Karpas-422 (cell line): ENCODE measurements around the gene PLA2G4D. TPM values are rescaled to one million over a fixed set of nuclear protein-coding genes. Genes with fewer than 3 reads are reported as not detected.

ENCODE experiments used
- DNase-seq: peaks from one replicate; pipeline ENCODE4 v3.0.0-alpha.2; 2015
- H2AFZ ChIP-seq: fragments of 200-600 bp; sonication (generic); 2 replicates; pipeline ENCODE4 v1.6.1; 2014; ENCODE audit warnings: antibody characterized with exemption, low read length, mixed read lengths
- H3K27ac ChIP-seq: fragments of 200-600 bp; sonication (generic); 2 replicates; pipeline ENCODE4 v1.5.1; 2014; ENCODE audit warnings: mild to moderate bottlenecking, low read length, moderate library complexity
- H3K27me3 ChIP-seq: fragments of 200-600 bp; sonication (generic); 2 replicates; pipeline ENCODE4 v1.6.1; 2014; ENCODE audit warnings: low read length, mixed read lengths
- H3K36me3 ChIP-seq: fragments of 200-600 bp; sonication (generic); 2 replicates; pipeline ENCODE4 v1.6.1; 2014; ENCODE audit warnings: low read length, mixed read lengths; ENCODE audit not compliant: insufficient read depth
- H3K4me1 ChIP-seq: fragments of 200-600 bp; sonication (generic); 2 replicates; pipeline ENCODE4 v1.6.1; 2014; ENCODE audit warnings: mild to moderate bottlenecking, low read length, mixed read lengths
- H3K4me2 ChIP-seq: fragments of 200-600 bp; sonication (generic); 2 replicates; pipeline ENCODE4 v1.6.1; 2014; ENCODE audit warnings: low read length, low read depth, mild to moderate bottlenecking; ENCODE audit not compliant: poor library complexity, severe bottlenecking
- H3K4me3 ChIP-seq: fragments of 200-600 bp; sonication (generic); 2 replicates; pipeline ENCODE4 v1.5.1; 2014; ENCODE audit warnings: mild to moderate bottlenecking, antibody characterized with exemption, low read length, mixed read lengths
- H3K79me2 ChIP-seq: fragments of 200-600 bp; sonication (generic); 2 replicates; pipeline ENCODE4 v1.6.1; 2014; ENCODE audit warnings: mild to moderate bottlenecking, low read length, mixed read lengths
- H3K9ac ChIP-seq: fragments of 200-600 bp; sonication (generic); 2 replicates; pipeline ENCODE4 v1.6.0; 2014; ENCODE audit warnings: low read length
- H3K9me2 ChIP-seq: fragments of 200-600 bp; sonication (generic), shearing (Covaris generic); replicated peaks from 2 replicates; pipeline ENCODE4 v1.6.0; 2014; ENCODE audit warnings: mild to moderate bottlenecking, low read length, moderate library complexity; ENCODE audit not compliant: insufficient read depth
- H3K9me3 ChIP-seq: fragments of 300-700, 200-600 bp; sonication (generic); 2 replicates; pipeline ENCODE4 v1.6.1; 2014; ENCODE audit warnings: low read length, mixed read lengths
- H4K20me1 ChIP-seq: fragments of 200-600 bp; sonication (generic); 2 replicates; pipeline ENCODE4 v1.6.1; 2014; ENCODE audit warnings: mild to moderate bottlenecking, antibody characterized with exemption, low read length, low read depth; ENCODE audit not compliant: insufficient read depth
- total RNA-seq: library from RNA; depleted of rRNA; stranded (reverse); fragments of >200 nt; shearing (Covaris generic); gene quantifications from 2 replicates; pipeline ENCODE4 v1.2.3, GENCODE V29; 2014; ENCODE audit warnings: low replicate concordance

PLA2G4D gene
- total RNA-seq, 1 experiment from 2014 or later: not detected

DNA sequence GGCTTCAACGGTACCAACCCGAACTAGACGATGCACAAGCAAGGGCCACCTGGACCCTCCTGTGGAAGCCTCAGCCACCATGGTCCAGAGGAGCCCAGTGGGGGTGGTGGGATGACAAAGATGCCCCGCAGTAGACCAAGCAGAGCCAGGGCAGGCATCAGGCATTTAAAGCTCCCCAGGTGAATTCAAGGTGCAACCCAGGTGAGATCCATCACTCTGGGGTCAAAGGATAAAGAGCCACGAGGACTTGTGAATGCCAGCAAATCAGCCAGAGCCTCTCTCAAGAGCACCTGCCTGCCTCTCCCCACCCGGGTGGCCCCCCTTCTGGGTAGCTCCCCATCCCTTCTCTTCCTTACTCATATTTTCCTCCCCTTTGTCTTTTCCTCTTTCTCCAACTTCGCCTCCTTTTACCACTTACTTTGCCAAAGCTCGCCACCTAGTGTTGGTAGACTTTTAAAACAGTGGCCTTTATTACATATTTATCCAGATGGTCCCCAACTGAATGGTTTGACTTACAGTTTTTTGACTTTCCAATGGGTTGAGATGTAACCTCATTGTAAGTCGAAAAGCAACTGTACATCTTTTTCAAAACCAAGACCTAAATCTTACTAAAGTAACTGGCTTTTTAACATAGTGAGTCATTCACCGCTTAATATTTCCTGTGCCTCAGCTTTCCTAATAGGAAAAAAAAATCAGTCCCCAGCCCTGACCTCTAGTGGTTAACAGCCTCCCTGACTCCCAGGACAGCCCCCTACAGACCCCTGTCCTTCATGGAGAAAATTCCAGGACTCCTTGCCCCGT, 43.3 kb upstream of the PLA2G4D start:
- H3K9me2 ChIP-seq: no peaks in the 10 kb centered on the region
- no peaks in the 10 kb centered on the region for H4K20me1 ChIP-seq
- H3K4me1 ChIP-seq: peaks cover 14% of the 10 kb centered on the region
- no peaks in the 10 kb centered on the region for H3K9me3 ChIP-seq
- H3K4me2 ChIP-seq: no peak overlapping the region
- no peaks in the 10 kb centered on the region for H3K36me3 ChIP-seq
- no peak overlapping the region for H2AFZ ChIP-seq
- H3K9ac ChIP-seq: no peak overlapping the region
- no peak overlapping the region for H3K27ac ChIP-seq
- no peaks in the 10 kb centered on the region for H3K79me2 ChIP-seq
- H3K4me3 ChIP-seq: no peak overlapping the region
- DNase-seq: peak; percentile 74
- no peaks in the 10 kb centered on the region for H3K27me3 ChIP-seq

DNA sequence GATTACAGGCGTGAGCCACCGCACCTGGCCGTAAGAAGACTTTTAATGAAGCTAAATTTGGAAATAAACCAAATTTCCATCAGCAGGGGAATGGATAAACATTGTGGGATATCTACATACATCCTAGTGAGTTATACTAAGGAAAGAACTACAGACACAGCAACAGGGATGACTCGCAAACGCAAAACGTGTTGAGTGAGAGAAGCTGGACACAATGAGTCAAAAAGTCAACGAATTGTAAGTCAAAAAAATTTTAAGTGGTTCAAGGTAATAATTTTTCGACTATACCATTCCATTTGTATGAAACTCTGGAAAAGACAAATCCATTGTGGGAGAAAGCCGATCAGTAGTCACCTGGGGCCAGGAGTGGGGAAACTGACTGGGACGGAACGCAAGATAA, 42.2 kb upstream of the PLA2G4D start:
- DNase-seq: no peak
- peaks cover 23% of the 10 kb centered on the region for H3K4me1 ChIP-seq
- no peaks in the 10 kb centered on the region for H3K27me3 ChIP-seq
- no peak overlapping the region for H3K9ac ChIP-seq
- H3K27ac ChIP-seq: no peak overlapping the region
- H4K20me1 ChIP-seq: no peaks in the 10 kb centered on the region
- no peaks in the 10 kb centered on the region for H3K36me3 ChIP-seq
- no peak overlapping the region for H3K4me3 ChIP-seq
- H2AFZ ChIP-seq: no peak overlapping the region
- H3K9me3 ChIP-seq: no peaks in the 10 kb centered on the region
- no peaks in the 10 kb centered on the region for H3K79me2 ChIP-seq
- H3K9me2 ChIP-seq: no peaks in the 10 kb centered on the region
- no peak overlapping the region for H3K4me2 ChIP-seq

DNA sequence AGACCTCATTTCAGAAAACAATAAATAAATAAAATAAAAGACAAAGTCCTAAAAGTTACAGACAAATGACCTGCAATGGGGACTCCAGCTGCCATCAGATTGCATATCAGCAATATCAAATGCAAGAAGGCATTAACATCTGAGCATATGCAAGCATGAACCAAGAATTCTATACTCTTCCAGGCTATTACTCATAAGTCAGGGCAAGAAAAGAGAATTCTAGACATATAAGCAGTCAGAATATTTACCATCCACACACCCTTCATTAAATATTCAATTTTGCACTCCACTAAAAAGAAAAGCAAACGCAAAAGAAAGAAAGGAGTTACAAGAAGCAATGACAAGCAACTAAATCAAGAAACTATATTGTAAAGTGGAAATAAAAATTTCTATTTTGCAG, 41.0 kb upstream of the PLA2G4D start:
- no peak overlapping the region for H3K4me2 ChIP-seq

GRCh38 chr15:42134617-42135245, 40.4 kb upstream of the PLA2G4D start:
- no peaks in the 10 kb centered on the region for H3K36me3 ChIP-seq
- H3K9ac ChIP-seq: no peak overlapping the region
- no peak overlapping the region for H3K27ac ChIP-seq
- peaks cover 23% of the 10 kb centered on the region for H3K4me1 ChIP-seq
- H3K9me2 ChIP-seq: no peaks in the 10 kb centered on the region
- H3K9me3 ChIP-seq: no peaks in the 10 kb centered on the region
- H3K4me3 ChIP-seq: no peak overlapping the region
- H2AFZ ChIP-seq: no peak overlapping the region
- no peak for DNase-seq
- no peaks in the 10 kb centered on the region for H3K79me2 ChIP-seq
- no peaks in the 10 kb centered on the region for H3K27me3 ChIP-seq
- no peak overlapping the region for H3K4me2 ChIP-seq
- no peaks in the 10 kb centered on the region for H4K20me1 ChIP-seq

More for the DNA sequence above, 41.0 kb upstream of the PLA2G4D start:
- Histone ChIP-seq H3K4me3 (no peak overlapping the region), H3K9ac (no peak overlapping the region), H3K4me1 (peaks cover 23% of the 10 kb centered on the region), H3K27ac (no peak overlapping the region), H3K9me3 (no peaks in the 10 kb centered on the region), H2AFZ (no peak overlapping the region), H3K27me3 (no peaks in the 10 kb centered on the region), H3K36me3 (no peaks in the 10 kb centered on the region), H3K9me2 (no peaks in the 10 kb centered on the region), H4K20me1 (no peaks in the 10 kb centered on the region), H3K79me2 (no peaks in the 10 kb centered on the region)
- DNase-seq: no peak

GRCh38 chr15:42133886-42134502, 39.6 kb upstream of the PLA2G4D start:
- peak overlapping the region; percentile 43 for H3K9ac ChIP-seq
- no peaks in the 10 kb centered on the region for H3K9me3 ChIP-seq
- H3K36me3 ChIP-seq: no peaks in the 10 kb centered on the region
- H3K79me2 ChIP-seq: no peaks in the 10 kb centered on the region
- H3K4me3 ChIP-seq: no peak overlapping the region
- peak overlapping the region; percentile 79; the same call in 1 of the 2 replicates for H2AFZ ChIP-seq
- H3K27me3 ChIP-seq: no peaks in the 10 kb centered on the region
- H4K20me1 ChIP-seq: no peaks in the 10 kb centered on the region
- H3K4me2 ChIP-seq: no peak overlapping the region
- peak; percentile 94 for DNase-seq
- no peaks in the 10 kb centered on the region for H3K9me2 ChIP-seq
- H3K27ac ChIP-seq: no peak overlapping the region
- H3K4me1 ChIP-seq: peaks cover 23% of the 10 kb centered on the region

- DNase-seq: no peak
- no peak overlapping the region for H3K27ac ChIP-seq
- peaks cover 23% of the 10 kb centered on the region for H3K4me1 ChIP-seq
- no peak overlapping the region for H3K4me2 ChIP-seq
- no peaks in the 10 kb centered on the region for H4K20me1 ChIP-seq
- no peaks in the 10 kb centered on the region for H3K9me3 ChIP-seq
- H3K4me3 ChIP-seq: no peak overlapping the region
- H3K79me2 ChIP-seq: no peaks in the 10 kb centered on the region
- no peak overlapping the region for H2AFZ ChIP-seq
- H3K27me3 ChIP-seq: no peaks in the 10 kb centered on the region
- H3K9me2 ChIP-seq: no peaks in the 10 kb centered on the region
- H3K9ac ChIP-seq: no peak overlapping the region
- H3K36me3 ChIP-seq: no peaks in the 10 kb centered on the region
Observed at GRCh38 chr15:42133356-42133755, 39.0 kb upstream of the PLA2G4D start.

DNA sequence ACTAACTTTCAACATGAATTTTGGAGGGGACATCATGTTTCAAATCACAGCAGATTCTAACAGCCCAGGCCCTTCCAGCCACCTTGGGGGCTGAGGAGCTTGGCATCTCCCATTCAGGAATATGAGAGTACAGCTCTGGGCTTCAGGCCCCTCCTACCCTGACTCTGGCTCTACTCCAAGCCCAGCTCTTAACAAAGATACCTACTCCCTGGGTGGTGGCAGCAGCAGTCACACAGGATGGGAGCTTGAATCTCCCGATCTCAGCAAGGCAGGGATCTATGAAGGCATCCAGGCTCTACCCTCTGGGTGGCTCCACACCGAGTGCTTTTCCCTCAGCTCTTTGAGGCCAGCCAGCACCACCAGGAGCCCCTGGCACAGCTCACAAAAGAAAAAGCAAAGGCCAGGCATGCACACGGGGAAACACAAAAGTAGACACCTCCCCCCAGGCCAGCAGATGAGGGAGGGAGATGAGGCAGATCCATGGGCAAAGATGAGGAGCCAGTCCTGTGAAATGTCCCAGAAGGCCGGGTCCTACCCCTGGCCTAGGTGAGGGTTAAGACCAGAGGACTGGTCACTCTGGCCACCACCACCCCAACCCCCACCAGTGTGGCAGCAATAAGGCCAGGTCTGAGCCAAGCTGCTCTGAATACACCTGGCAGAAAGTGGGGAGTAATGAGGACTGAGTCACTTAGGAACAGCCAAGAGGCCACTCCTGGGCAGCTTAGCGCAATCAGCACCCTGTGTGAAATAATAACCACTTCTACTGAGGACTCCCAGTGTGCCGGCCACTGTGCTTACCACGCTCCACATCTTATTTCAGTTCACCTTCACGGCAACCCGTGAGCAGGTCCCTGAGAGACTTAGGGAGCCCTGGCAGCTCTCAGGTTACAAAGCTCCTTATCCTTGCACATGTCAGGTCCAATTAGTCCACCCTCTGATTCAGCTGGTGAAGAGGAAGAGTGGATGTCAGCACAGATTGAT, 37.8 kb upstream of the PLA2G4D start:
- H4K20me1 ChIP-seq: no peaks in the 10 kb centered on the region
- no peak overlapping the region for H3K4me2 ChIP-seq
- DNase-seq: no peak
- no peak overlapping the region for H3K27ac ChIP-seq
- no peaks in the 10 kb centered on the region for H3K27me3 ChIP-seq
- no peak overlapping the region for H2AFZ ChIP-seq
- no peak overlapping the region for H3K4me3 ChIP-seq
- no peaks in the 10 kb centered on the region for H3K79me2 ChIP-seq
- H3K9me3 ChIP-seq: no peaks in the 10 kb centered on the region
- H3K9ac ChIP-seq: no peak overlapping the region
- H3K36me3 ChIP-seq: no peaks in the 10 kb centered on the region
- no peaks in the 10 kb centered on the region for H3K9me2 ChIP-seq
- peaks cover 23% of the 10 kb centered on the region for H3K4me1 ChIP-seq
